Fibroblast of lung (primary cell): ENCODE data around the gene RPL36A. TPM values are rescaled to one million over a fixed set of nuclear protein-coding genes. Genes with fewer than 3 reads are reported as not detected.

Experiments
- DNase-seq, 2 donors: peaks; one replicate each; pipeline versions ENCODE4 v3.0.0 to v3.0.0-alpha.2; 2010; ENCODE audit warnings: low read depth in 2 of 2
- H2AFZ ChIP-seq: 2 replicates; pipeline ENCODE4 v1.5.1; 2012; ENCODE audit warnings: low read length, control low read depth, inconsistent platforms
- H3K27ac ChIP-seq: 2 replicates; pipeline ENCODE4 v1.5.1; 2011; ENCODE audit warnings: low read length, control low read depth; ENCODE audit not compliant: insufficient read depth
- H3K27me3 ChIP-seq: 2 replicates; pipeline ENCODE4 v1.5.1; 2011; ENCODE audit warnings: mild to moderate bottlenecking, low read length; ENCODE audit not compliant: control insufficient read depth, insufficient read depth
- H3K36me3 ChIP-seq: 2 replicates; pipeline ENCODE4 v1.5.1; 2011; ENCODE audit warnings: low read length; ENCODE audit not compliant: control insufficient read depth, insufficient read depth
- H3K4me1 ChIP-seq: 2 replicates; pipeline ENCODE4 v1.5.1; 2011; ENCODE audit warnings: low read length; ENCODE audit not compliant: control insufficient read depth, insufficient read depth; ENCODE audit errors: extremely low read depth
- H3K4me2 ChIP-seq: 2 replicates; pipeline ENCODE4 v1.5.1; 2011; ENCODE audit warnings: low read length, control low read depth; ENCODE audit not compliant: insufficient read depth; ENCODE audit errors: extremely low read depth
- H3K4me3 ChIP-seq, 4 experiments: fragments of 200-600 bp in 1 of 4; sonication (generic) in 1 of 4; replicated peaks in 1 of 4; 2 replicates each; pipeline ENCODE4 v1.5.1; 2011 to 2016; ENCODE audit warnings: low read length in 4 of 4, low read depth in 3 of 4, mild to moderate bottlenecking in 3 of 4, control low read depth in 2 of 4, inconsistent platforms in 1 of 4, mixed read lengths in 1 of 4; ENCODE audit not compliant: insufficient read depth in 1 of 4; ENCODE audit errors: control extremely low read depth in 1 of 4
- H3K79me2 ChIP-seq: 2 replicates; pipeline ENCODE4 v1.5.1; 2012; ENCODE audit warnings: mild to moderate bottlenecking, low read length, inconsistent platforms; ENCODE audit not compliant: control insufficient read depth, insufficient read depth
- H3K9ac ChIP-seq: 2 replicates; pipeline ENCODE4 v1.5.1; 2011; ENCODE audit warnings: mild to moderate bottlenecking, low read length, control low read depth; ENCODE audit not compliant: insufficient read depth
- H3K9me3 ChIP-seq: 2 replicates; pipeline ENCODE4 v1.5.1; 2012; ENCODE audit warnings: low read depth, low read length; ENCODE audit not compliant: control insufficient read depth, insufficient read depth
- H4K20me1 ChIP-seq: 2 replicates; pipeline ENCODE4 v1.5.1; 2011; ENCODE audit warnings: low read length; ENCODE audit not compliant: control insufficient read depth, insufficient read depth; ENCODE audit errors: extremely low read depth
- CTCF ChIP-seq, 2 donors: IDR thresholded peaks in 1 of 2; conservative IDR thresholded peaks in 1 of 2; 1 replicate in 1 of 2; 2 replicates in 1 of 2; pipeline ENCODE4 v1.5.1; 2011 to 2012; ENCODE audit warnings: low read length in 2 of 2, control low read depth in 1 of 2, inconsistent platforms in 1 of 2, low read depth in 1 of 2, mild to moderate bottlenecking in 1 of 2
- EZH2 ChIP-seq: IDR thresholded peaks from 2 replicates; pipeline ENCODE4 v1.5.1; 2012; ENCODE audit warnings: low read length, control low read depth, mild to moderate bottlenecking; ENCODE audit errors: missing control alignments
- polyA plus RNA-seq, 2 donors: library from polyadenylated mRNA; depleted of rRNA in 1 of 2; stranded (reverse) in 1 of 2; unstranded in 1 of 2; fragments of >200 nt; gene quantifications; 2 replicates each; pipeline ENCODE4 v1.2.1, GENCODE V29; 2011 to 2012; ENCODE audit warnings: missing spikeins in 1 of 2
- total RNA-seq: library from RNA; depleted of rRNA; stranded (reverse); fragments of >200 nt; gene quantifications from 2 replicates; pipeline ENCODE4 v1.2.1, GENCODE V29; 2014

RPL36A gene
- total and polyA plus RNA-seq, 2 donors (not counting 1 experiment from before 2014, with no cell fraction given) = 305 to 2,209 TPM

- DNase-seq = no peak
- H3K27ac ChIP-seq = peak overlapping the region; percentile 75
Observed at GRCh38 chrX:101391831-101392230, 1.0 kb downstream of the RPL36A start.

GRCh38 chrX:101393530-101394305 is 2.9 kb downstream of the RPL36A start:
- H3K9me3 ChIP-seq = no peaks in the 10 kb centered on the region
- H3K4me1 ChIP-seq = no peaks in the 10 kb centered on the region
- H3K27me3 ChIP-seq = no peaks in the 10 kb centered on the region
- DNase-seq = no peak
- no peaks in the 10 kb centered on the region for H4K20me1 ChIP-seq
- H3K79me2 ChIP-seq = peaks cover 18% of the 10 kb centered on the region
- H3K4me3 ChIP-seq = peak overlapping the region in 1 of 4 experiments; percentile 29
- H2AFZ ChIP-seq = no peak overlapping the region
- no peak overlapping the region for H3K4me2 ChIP-seq
- no peak overlapping the region for H3K9ac ChIP-seq
- H3K27ac ChIP-seq = no peak overlapping the region
- H3K36me3 ChIP-seq = no peaks in the 10 kb centered on the region
- no peak for TF ChIP-seq EZH2
- no peak for TF ChIP-seq CTCF (conservative IDR thresholded peaks at IDR 0.05 in 1 of 2, IDR thresholded peaks at IDR 0.05 in 1 of 2; ENCODE audit: low read depth in 1 of 2, low read length in 2 of 2)

More at GRCh38 chrX:101391831-101392230, 1.0 kb downstream of the RPL36A start:
- Histone ChIP-seq H3K4me1 (no peaks in the 10 kb centered on the region), H3K27me3 (no peaks in the 10 kb centered on the region), H3K79me2 (peaks cover 18% of the 10 kb centered on the region), H3K9ac (no peak overlapping the region), H3K9me3 (no peaks in the 10 kb centered on the region), H2AFZ (no peak overlapping the region), H4K20me1 (no peaks in the 10 kb centered on the region), H3K4me3 (peak overlapping the region; percentile 62 to 95 (median 72)), H3K36me3 (no peaks in the 10 kb centered on the region), H3K4me2 (peak overlapping the region; percentile 44)
- TF ChIP-seq CTCF (conservative IDR thresholded peaks at IDR 0.05 in 1 of 2, IDR thresholded peaks at IDR 0.05 in 1 of 2; ENCODE audit: low read depth in 1 of 2, low read length in 2 of 2) (no peak), EZH2 (no peak)

- DNase-seq = no peak
- no peak overlapping the region for H3K27ac ChIP-seq
- no peaks in the 10 kb centered on the region for H4K20me1 ChIP-seq
- H3K4me1 ChIP-seq = no peaks in the 10 kb centered on the region
- H3K4me3 ChIP-seq = no peak overlapping the region
- no peaks in the 10 kb centered on the region for H3K27me3 ChIP-seq
- no peak for TF ChIP-seq EZH2
- TF ChIP-seq CTCF (conservative IDR thresholded peaks at IDR 0.05 in 1 of 2, IDR thresholded peaks at IDR 0.05 in 1 of 2; ENCODE audit: low read depth in 1 of 2, low read length in 2 of 2) = no peak
- H2AFZ ChIP-seq = no peak overlapping the region
- H3K79me2 ChIP-seq = peaks cover 18% of the 10 kb centered on the region
- no peak overlapping the region for H3K4me2 ChIP-seq
- no peak overlapping the region for H3K9ac ChIP-seq
- no peaks in the 10 kb centered on the region for H3K36me3 ChIP-seq
- H3K9me3 ChIP-seq = no peaks in the 10 kb centered on the region
Observed at GRCh38 chrX:101394372-101394771, 3.6 kb downstream of the RPL36A start.
